Measurements from ENCODE around the gene ROPN1L. TPM values are rescaled to one million over a fixed set of nuclear protein-coding genes. Genes with fewer than 3 reads are reported as not detected.
"Not testable (repeated sequence)": the region's sequence is repeated elsewhere in the genome, so short reads cannot be mapped to it uniquely, and the experiment has no call there.

The ROPN1L gene
- total RNA-seq, 1 donor from 2014 or later, result not detected

GRCh38 chr5:10478436-10478835 is 36.8 kb downstream of the ROPN1L start:
- no peak for DNase-seq (ENCODE audit: low spot score)

GRCh38 chr5:10479154-10479721 is 37.6 kb downstream of the ROPN1L start:
- no peak for DNase-seq (ENCODE audit: low spot score)

- no peak for DNase-seq (ENCODE audit: low spot score)
Observed at GRCh38 chr5:10480237-10480985, 38.7 kb downstream of the ROPN1L start.

DNA sequence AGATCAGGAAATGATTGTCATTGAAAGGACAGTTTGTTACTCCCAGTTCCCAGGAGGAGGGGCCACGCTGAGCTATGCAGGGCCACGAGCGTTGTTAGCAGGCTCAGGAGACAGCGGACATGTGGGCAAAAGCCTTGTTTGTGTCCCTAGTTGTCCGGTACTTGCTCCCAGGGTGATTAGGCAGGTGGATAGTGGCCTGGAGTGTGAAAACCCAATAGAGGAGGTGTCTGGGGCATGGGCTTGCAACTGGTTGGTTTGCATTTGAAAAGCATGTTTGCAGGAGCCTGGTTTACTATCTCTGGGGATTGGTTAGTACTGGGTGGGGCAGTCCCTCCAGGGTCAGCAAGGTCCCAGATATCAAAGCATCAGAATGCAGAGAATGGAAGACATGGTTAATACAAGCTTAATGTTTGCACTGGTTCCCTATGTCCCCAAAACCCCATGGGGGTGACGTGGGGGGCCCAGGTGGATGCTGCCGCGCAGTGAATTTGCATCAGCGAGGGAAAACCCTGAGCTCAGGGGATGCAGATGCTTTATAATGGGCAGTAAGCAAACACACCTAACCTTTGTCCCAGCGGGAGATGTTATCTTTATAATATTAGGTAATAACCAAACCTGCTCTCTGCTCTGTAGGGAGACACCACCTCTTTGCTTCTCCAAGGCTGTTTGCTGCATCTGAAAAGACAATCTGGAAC is 39.7 kb downstream of the ROPN1L start:
- DNase-seq (ENCODE audit: low spot score), result no peak

DNA sequence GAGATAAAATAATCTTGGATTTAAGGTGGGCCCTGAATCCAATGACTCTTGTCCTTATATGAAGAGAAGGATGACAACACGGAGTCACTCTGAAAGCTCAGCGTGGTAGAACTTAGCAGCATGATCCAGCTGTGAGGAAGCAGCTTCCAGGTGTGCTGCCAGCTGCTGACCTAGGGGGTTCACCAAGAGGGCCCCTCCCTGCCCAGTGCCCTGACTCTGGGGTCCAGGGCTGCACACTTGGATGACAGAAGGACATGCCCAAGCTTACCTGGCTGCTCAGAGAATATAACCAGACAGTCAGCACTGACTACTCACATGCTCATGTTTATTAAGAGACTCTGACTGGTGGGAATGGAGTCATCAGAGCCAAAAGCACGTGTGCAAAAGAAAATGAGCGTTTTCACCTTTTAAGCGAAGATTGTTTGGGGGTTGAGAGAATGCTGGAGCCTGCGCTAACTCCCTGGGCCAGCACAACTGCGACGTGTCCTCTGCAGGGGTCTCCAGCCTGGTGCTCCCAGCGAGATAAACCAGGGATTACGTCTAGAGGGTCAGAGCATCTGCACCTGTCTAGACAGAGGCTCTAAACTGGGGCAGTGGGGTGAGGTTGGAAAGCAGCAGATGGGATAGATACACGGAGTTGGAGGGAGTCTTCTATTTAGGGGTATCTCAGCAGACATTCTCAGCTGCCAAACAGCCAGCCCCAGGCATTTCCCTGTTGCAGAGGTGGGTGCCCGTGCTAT is 41.3 kb downstream of the ROPN1L start:
- no peak for DNase-seq (ENCODE audit: low spot score)

GRCh38 chr5:10484774-10485141 is 43.1 kb downstream of the ROPN1L start:
- no peak for DNase-seq (ENCODE audit: low spot score)

DNA sequence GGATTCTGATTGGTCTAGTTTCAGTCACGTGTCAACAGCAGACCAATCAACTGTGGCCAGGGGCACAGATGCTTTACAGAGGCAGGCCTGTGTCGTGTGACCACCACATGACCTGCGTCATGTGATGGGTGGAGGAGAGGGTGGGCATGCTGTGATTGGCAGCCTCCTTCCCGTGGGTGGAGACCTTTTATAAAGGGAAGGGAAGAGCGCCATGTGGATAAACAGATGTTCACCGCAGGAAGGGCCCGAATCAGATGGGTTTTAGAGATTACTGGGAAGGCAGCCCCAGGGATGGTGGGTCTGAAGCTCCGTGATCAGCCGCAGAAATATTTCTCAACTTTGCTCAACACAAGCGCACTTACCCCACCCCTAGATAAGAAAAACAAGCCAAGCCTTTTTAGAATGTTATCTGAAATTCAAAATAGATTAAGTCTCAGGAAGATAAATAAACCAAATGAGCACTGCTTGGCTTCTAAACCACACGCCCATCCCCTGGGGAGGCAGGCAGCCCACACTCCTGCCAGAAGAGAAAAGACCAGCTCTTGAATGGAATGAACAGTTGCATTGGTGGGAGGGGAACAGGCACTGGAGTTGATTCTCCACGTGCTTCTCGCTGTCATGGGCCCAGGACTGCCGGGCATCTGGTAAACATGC is 43.6 kb downstream of the ROPN1L start:
- DNase-seq (ENCODE audit: low spot score), result peak; percentile 79

- DNase-seq (ENCODE audit: low spot score), result no peak
Observed at GRCh38 chr5:10485897-10486296, 44.2 kb downstream of the ROPN1L start.

DNA sequence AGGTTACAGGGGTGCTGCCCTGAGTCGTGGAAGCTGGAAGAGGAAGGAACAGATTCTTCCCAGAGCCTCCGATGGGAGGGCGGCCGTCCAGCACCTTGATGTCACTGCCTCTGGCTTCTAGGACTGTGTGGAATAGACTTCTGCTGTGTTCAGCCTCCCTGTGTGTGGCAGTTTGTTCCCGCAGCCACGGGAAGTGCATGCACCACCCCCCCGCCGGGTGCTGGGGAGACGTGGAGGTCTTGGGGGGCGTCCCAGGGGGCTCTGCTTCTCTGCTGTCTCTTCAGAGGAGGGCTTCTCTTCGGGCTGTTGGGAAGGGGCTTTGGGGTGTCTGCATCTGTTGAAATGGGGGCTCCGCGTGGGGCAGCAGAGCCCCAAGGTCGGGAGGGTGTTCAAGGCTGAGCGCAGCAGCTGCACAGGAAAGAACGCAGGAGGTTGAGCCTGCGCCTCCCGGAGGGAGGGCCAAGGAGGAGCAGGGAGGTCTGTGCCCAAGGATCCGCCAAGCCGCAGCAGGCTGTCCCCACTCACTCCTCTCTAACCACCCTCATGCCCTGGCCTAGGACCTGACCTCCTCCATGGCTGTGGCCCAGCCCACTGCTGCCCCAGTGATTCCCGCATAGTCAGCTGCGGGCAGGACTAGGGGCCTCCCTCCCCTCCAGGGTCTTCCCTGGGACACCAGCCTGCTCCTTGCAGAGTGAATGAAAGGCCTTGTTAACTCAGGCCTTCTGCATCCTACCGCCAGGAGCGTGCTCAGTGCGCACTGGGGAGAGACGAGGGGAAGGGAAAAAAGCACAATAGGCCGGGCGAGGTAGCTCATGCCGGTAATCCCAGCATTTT is 45.0 kb downstream of the ROPN1L start:
- no peak for DNase-seq (ENCODE audit: low spot score)

- DNase-seq (ENCODE audit: low spot score), result no peak
Observed at GRCh38 chr5:10488144-10488543, 46.5 kb downstream of the ROPN1L start.

GRCh38 chr5:10489810-10490426 is 48.2 kb downstream of the ROPN1L start:
- DNase-seq (ENCODE audit: low spot score), result no peak

GRCh38 chr5:10490927-10491672 is 49.4 kb downstream of the ROPN1L start:
- no peak for DNase-seq (ENCODE audit: low spot score)

- no peak for DNase-seq (ENCODE audit: low spot score)
Observed at GRCh38 chr5:10491673-10492026, 50.0 kb downstream of the ROPN1L start.

GRCh38 chr5:10493884-10494283 is 52.2 kb downstream of the ROPN1L start:
- DNase-seq (ENCODE audit: low spot score), result no peak

DNA sequence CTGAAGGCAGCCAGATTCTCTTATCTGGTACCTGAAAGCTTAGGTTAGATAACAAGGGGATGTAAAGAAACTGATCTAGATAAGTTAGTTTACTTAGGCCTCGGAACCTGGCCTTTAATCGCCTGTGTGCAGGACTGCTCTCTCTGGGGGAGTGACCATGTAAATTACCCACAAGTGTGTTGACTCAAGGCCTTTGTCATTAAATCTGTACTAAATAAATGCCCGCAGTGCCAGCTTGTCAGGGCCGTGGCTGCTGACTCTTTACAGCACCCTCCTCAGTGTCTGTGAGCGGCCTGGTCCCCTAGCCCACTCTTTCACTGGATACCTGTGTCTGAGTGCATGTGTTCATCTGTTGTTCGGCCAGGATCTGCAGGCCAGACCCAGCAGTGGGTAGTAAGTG is 52.8 kb downstream of the ROPN1L start:
- not testable (repeated sequence) for DNase-seq (ENCODE audit: low spot score)

GRCh38 chr5:10497554-10497953 is 55.9 kb downstream of the ROPN1L start:
- no peak for DNase-seq (ENCODE audit: low spot score)

DNA sequence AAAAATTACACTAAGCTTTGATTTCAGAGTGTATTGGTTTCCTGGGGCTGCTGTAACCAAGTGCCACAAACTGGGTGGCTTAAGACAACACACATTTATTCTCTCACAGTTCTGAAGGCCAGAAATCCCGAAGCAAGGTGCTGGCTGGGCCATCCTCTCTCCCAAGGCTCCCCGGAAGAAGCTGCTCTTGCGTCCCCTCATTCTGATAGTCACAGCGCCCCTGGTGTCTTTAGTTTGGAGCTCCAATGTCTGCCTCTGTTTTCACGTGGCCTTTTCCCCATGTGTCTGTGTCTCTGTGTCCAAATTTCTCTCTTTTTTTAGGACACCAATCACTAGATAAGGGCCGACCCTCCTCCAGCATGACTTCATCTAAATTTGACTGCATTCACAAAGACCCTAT is 56.7 kb downstream of the ROPN1L start:
- no peak for DNase-seq (ENCODE audit: low spot score)

DNA sequence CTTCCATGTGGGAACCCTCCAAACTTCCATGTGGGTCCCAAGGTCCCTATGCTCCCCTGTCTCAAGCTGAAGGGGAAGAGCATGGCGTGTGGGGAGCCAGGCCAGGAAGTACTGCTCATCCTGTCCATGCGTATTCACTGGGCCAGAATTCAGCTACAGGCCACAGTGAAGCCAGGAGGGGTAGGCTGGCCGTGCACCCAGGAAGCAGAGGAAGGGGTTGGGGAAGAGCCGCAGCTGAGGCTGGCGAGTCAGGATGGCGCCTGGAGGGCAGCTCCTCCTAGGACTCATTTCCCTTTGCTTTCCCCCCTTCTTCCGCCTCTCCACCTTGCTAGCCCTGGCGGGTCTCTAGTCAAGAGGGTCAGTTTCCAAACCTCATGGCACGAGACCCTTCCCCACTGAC is 57.4 kb downstream of the ROPN1L start:
- no peak for DNase-seq (ENCODE audit: low spot score)

DNA sequence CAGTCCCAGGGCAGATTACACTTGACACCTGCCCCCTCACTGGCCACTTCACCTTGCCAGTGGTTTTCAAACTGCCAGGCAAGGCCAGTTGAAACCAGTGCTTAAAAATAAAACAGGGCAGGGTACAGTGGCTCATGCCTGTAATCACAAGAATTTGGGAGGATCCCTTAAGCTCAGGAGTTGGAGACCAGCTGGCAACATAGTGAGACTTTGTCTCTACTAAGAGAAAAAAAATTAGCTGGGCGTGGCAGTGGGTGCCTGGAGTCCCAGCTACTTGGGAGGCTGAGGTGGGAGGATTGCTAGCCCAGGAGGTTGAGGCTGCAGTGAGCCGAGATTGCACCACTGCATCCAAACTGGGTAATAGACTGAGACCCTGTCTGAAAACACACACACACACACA is 58.1 kb downstream of the ROPN1L start:
- no peak for DNase-seq (ENCODE audit: low spot score)

DNA sequence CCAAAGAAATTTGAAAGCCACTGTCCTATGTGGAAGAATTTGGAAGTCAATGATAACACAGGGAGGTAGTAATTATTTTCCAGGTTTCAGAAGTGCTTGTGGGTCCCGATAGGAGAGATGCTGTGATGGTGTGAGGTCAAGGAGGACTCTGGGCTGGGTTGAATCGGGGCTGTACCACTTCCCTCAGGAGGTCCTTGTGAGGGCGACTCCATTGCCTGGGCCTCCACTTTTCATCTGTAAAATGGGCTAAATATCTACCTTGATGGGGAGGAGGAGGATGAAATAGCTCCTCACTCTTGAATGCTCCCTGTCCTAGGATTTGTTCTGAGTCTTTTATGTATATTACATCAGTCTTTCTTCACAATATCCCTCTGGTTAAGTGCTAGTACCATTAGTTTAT is 59.0 kb downstream of the ROPN1L start:
- DNase-seq (ENCODE audit: low spot score), result no peak

All from ureter (tissue), 1 donor.